ENCODE measurements around the gene LRRC15. TPM values are rescaled to one million over a fixed set of nuclear protein-coding genes. Genes with fewer than 3 reads are reported as not detected.

The LRRC15 gene
- total and polyA plus RNA-seq, 2 donors: 0.33 to 0.55 TPM

- no peak for DNase-seq (ENCODE audit: low read depth in 6 of 9, low spot score in 9 of 9)
- no peak overlapping the region for H3K4me3 ChIP-seq (ENCODE audit: low read length in 2 of 2)
- H3K9me3 ChIP-seq (ENCODE audit: control insufficient read depth in 2 of 2, insufficient read depth in 1 of 2, low read length in 1 of 2): peaks cover 7 to 39% of the 10 kb centered on the region in 2 donors
- no peak overlapping the region for H3K27ac ChIP-seq (ENCODE audit: low read depth in 1 of 2, low read length in 1 of 2)
- H3K27me3 ChIP-seq (ENCODE audit: control insufficient read depth in 2 of 2, insufficient read depth in 1 of 2, low read length in 1 of 2): peaks cover 0 to 37% of the 10 kb centered on the region in 2 donors
- no peaks in the 10 kb centered on the region for H3K36me3 ChIP-seq (ENCODE audit: control insufficient read depth in 2 of 2, insufficient read depth in 2 of 2, low read length in 1 of 2)
- H3K4me1 ChIP-seq (ENCODE audit: control insufficient read depth in 2 of 2, insufficient read depth in 2 of 2, low read length in 2 of 2): peaks cover 0 to 5% of the 10 kb centered on the region in 2 donors
- 82% methylated on average over 18 of the region's 18 CpGs for WGBS
Observed at GRCh38 chr3:194322678-194323211, 46.8 kb downstream of the LRRC15 start.

- Histone ChIP-seq H3K27ac (ENCODE audit: low read depth in 1 of 2, low read length in 1 of 2) (no peak overlapping the region), H3K9me3 (ENCODE audit: control insufficient read depth in 2 of 2, insufficient read depth in 1 of 2, low read length in 1 of 2) (peaks cover 6 to 31% of the 10 kb centered on the region in 2 donors), H3K4me3 (ENCODE audit: low read length in 2 of 2) (no peak overlapping the region), H3K36me3 (ENCODE audit: control insufficient read depth in 2 of 2, insufficient read depth in 2 of 2, low read length in 1 of 2) (no peaks in the 10 kb centered on the region), H3K4me1 (ENCODE audit: control insufficient read depth in 2 of 2, insufficient read depth in 2 of 2, low read length in 2 of 2) (peaks cover 0 to 5% of the 10 kb centered on the region in 2 donors), H3K27me3 (ENCODE audit: control insufficient read depth in 2 of 2, insufficient read depth in 1 of 2, low read length in 1 of 2) (peaks cover 2 to 41% of the 10 kb centered on the region in 2 donors)
- no peak for DNase-seq (ENCODE audit: low read depth in 6 of 9, low spot score in 9 of 9)
- 90% methylated on average over 26 of the region's 26 CpGs for WGBS
Observed at GRCh38 chr3:194321693-194322640, 47.6 kb downstream of the LRRC15 start.

- no peak overlapping the region for H3K27ac ChIP-seq (ENCODE audit: low read depth in 1 of 2, low read length in 1 of 2)
- peaks cover 8 to 53% of the 10 kb centered on the region in 2 donors for H3K27me3 ChIP-seq (ENCODE audit: control insufficient read depth in 2 of 2, insufficient read depth in 1 of 2, low read length in 1 of 2)
- DNase-seq (ENCODE audit: low read depth in 6 of 9, low spot score in 9 of 9): no peak
- no peak overlapping the region for H3K4me3 ChIP-seq (ENCODE audit: low read length in 2 of 2)
- no peaks in the 10 kb centered on the region for H3K36me3 ChIP-seq (ENCODE audit: control insufficient read depth in 2 of 2, insufficient read depth in 2 of 2, low read length in 1 of 2)
- H3K9me3 ChIP-seq (ENCODE audit: control insufficient read depth in 2 of 2, insufficient read depth in 1 of 2, low read length in 1 of 2): peaks cover 3 to 21% of the 10 kb centered on the region in 2 donors
- H3K4me1 ChIP-seq (ENCODE audit: control insufficient read depth in 2 of 2, insufficient read depth in 2 of 2, low read length in 2 of 2): peaks cover 0 to 9% of the 10 kb centered on the region in 2 donors
- 87% methylated on average over 10 of the region's 10 CpGs for WGBS
Observed at GRCh38 chr3:194320744-194321243, 48.7 kb downstream of the LRRC15 start.

GRCh38 chr3:194320100-194320499 is 49.4 kb downstream of the LRRC15 start:
- Histone ChIP-seq H3K27ac (ENCODE audit: low read depth in 1 of 2, low read length in 1 of 2) (no peak overlapping the region), H3K4me3 (ENCODE audit: low read length in 2 of 2) (no peak overlapping the region), H3K36me3 (ENCODE audit: control insufficient read depth in 2 of 2, insufficient read depth in 2 of 2, low read length in 1 of 2) (no peaks in the 10 kb centered on the region), H3K27me3 (ENCODE audit: control insufficient read depth in 2 of 2, insufficient read depth in 1 of 2, low read length in 1 of 2) (peaks cover 12 to 59% of the 10 kb centered on the region in 2 donors), H3K9me3 (ENCODE audit: control insufficient read depth in 2 of 2, insufficient read depth in 1 of 2, low read length in 1 of 2) (peaks cover 3 to 20% of the 10 kb centered on the region in 2 donors), H3K4me1 (ENCODE audit: control insufficient read depth in 2 of 2, insufficient read depth in 2 of 2, low read length in 2 of 2) (peaks cover 5 to 14% of the 10 kb centered on the region in 2 donors)
- WGBS: 91% methylated on average over 5 of the region's 5 CpGs
- no peak for DNase-seq (ENCODE audit: low read depth in 6 of 9, low spot score in 9 of 9)

- DNase-seq (ENCODE audit: low read depth in 6 of 9, low spot score in 9 of 9): no peak
- no peaks in the 10 kb centered on the region for H3K36me3 ChIP-seq (ENCODE audit: control insufficient read depth in 2 of 2, insufficient read depth in 2 of 2, low read length in 1 of 2)
- no peak overlapping the region for H3K27ac ChIP-seq (ENCODE audit: low read depth in 1 of 2, low read length in 1 of 2)
- peaks cover 6 to 15% of the 10 kb centered on the region in 2 donors for H3K4me1 ChIP-seq (ENCODE audit: control insufficient read depth in 2 of 2, insufficient read depth in 2 of 2, low read length in 2 of 2)
- H3K27me3 ChIP-seq (ENCODE audit: control insufficient read depth in 2 of 2, insufficient read depth in 1 of 2, low read length in 1 of 2): peaks cover 22 to 61% of the 10 kb centered on the region in 2 donors
- peaks cover 1 to 10% of the 10 kb centered on the region in 2 donors for H3K9me3 ChIP-seq (ENCODE audit: control insufficient read depth in 2 of 2, insufficient read depth in 1 of 2, low read length in 1 of 2)
- WGBS: 97% methylated on average over 3 of the region's 3 CpGs
- H3K4me3 ChIP-seq (ENCODE audit: low read length in 2 of 2): no peak overlapping the region
Observed at GRCh38 chr3:194318511-194319161, 50.9 kb downstream of the LRRC15 start.

- peaks cover 1 to 10% of the 10 kb centered on the region in 2 donors for H3K9me3 ChIP-seq (ENCODE audit: control insufficient read depth in 2 of 2, insufficient read depth in 1 of 2, low read length in 1 of 2)
- peaks cover 6 to 32% of the 10 kb centered on the region in 2 donors for H3K4me1 ChIP-seq (ENCODE audit: control insufficient read depth in 2 of 2, insufficient read depth in 2 of 2, low read length in 2 of 2)
- no peak overlapping the region for H3K4me3 ChIP-seq (ENCODE audit: low read length in 2 of 2)
- no peaks in the 10 kb centered on the region for H3K36me3 ChIP-seq (ENCODE audit: control insufficient read depth in 2 of 2, insufficient read depth in 2 of 2, low read length in 1 of 2)
- H3K27me3 ChIP-seq (ENCODE audit: control insufficient read depth in 2 of 2, insufficient read depth in 1 of 2, low read length in 1 of 2): peaks cover 30 to 63% of the 10 kb centered on the region in 2 donors
- WGBS: 95% methylated on average over 6 of the region's 6 CpGs
- DNase-seq (ENCODE audit: low read depth in 6 of 9, low spot score in 9 of 9): no peak
- no peak overlapping the region for H3K27ac ChIP-seq (ENCODE audit: low read depth in 1 of 2, low read length in 1 of 2)
Observed at GRCh38 chr3:194316918-194317317, 52.6 kb downstream of the LRRC15 start.

GRCh38 chr3:194315965-194316361 is 53.6 kb downstream of the LRRC15 start:
- Histone ChIP-seq H3K36me3 (ENCODE audit: control insufficient read depth in 2 of 2, insufficient read depth in 2 of 2, low read length in 1 of 2) (no peaks in the 10 kb centered on the region), H3K4me1 (ENCODE audit: control insufficient read depth in 2 of 2, insufficient read depth in 2 of 2, low read length in 2 of 2) (peaks cover 6 to 39% of the 10 kb centered on the region in 2 donors), H3K27ac (ENCODE audit: low read depth in 1 of 2, low read length in 1 of 2) (no peak overlapping the region), H3K9me3 (ENCODE audit: control insufficient read depth in 2 of 2, insufficient read depth in 1 of 2, low read length in 1 of 2) (peaks cover 1 to 10% of the 10 kb centered on the region in 2 donors), H3K27me3 (ENCODE audit: control insufficient read depth in 2 of 2, insufficient read depth in 1 of 2, low read length in 1 of 2) (peaks cover 32 to 69% of the 10 kb centered on the region in 2 donors), H3K4me3 (ENCODE audit: low read length in 2 of 2) (no peak overlapping the region)
- WGBS: 22% methylated on average over 17 of the region's 17 CpGs
- no peak for DNase-seq (ENCODE audit: low read depth in 6 of 9, low spot score in 9 of 9)

- H3K27ac ChIP-seq (ENCODE audit: low read depth in 1 of 2, low read length in 1 of 2): no peak overlapping the region
- H3K9me3 ChIP-seq (ENCODE audit: control insufficient read depth in 2 of 2, insufficient read depth in 1 of 2, low read length in 1 of 2): peaks cover 1 to 10% of the 10 kb centered on the region in 2 donors
- DNase-seq (ENCODE audit: low read depth in 6 of 9, low spot score in 9 of 9): peak in 6 of 9 donors; percentile 56 to 86 (median 76)
- H3K27me3 ChIP-seq (ENCODE audit: control insufficient read depth in 2 of 2, insufficient read depth in 1 of 2, low read length in 1 of 2): peaks cover 32 to 73% of the 10 kb centered on the region in 2 donors
- peak overlapping the region; percentile 28 to 43 for H3K4me3 ChIP-seq (ENCODE audit: low read length in 2 of 2)
- 4% methylated on average over 54 of the region's 54 CpGs for WGBS
- no peaks in the 10 kb centered on the region for H3K36me3 ChIP-seq (ENCODE audit: control insufficient read depth in 2 of 2, insufficient read depth in 2 of 2, low read length in 1 of 2)
- peaks cover 6 to 39% of the 10 kb centered on the region in 2 donors for H3K4me1 ChIP-seq (ENCODE audit: control insufficient read depth in 2 of 2, insufficient read depth in 2 of 2, low read length in 2 of 2)
Observed at GRCh38 chr3:194315088-194315964, 54.2 kb downstream of the LRRC15 start.
